ENCODE data around the gene MRPL50. TPM values are rescaled to one million over a fixed set of nuclear protein-coding genes. Genes with fewer than 3 reads are reported as not detected.

MRPL50 gene
- total RNA-seq (2022; extraction: Qiagen RNA extraction) = 12.6 to 17.6 TPM (median 13.9 TPM) in 5 replicates

GRCh38 chr9:101398068-101398929 is at the start of gene MRPL50, which contains the start of gene ZNF189:
MRPL50 (minus strand) TSS chr9:101398618; CDS start chr9:101398592, 26 bp downstream.
ZNF189 (plus strand) TSS chr9:101398851; CDS start chr9:101399157, 306 bp downstream.

GRCh38 chr9:101435601-101436079 is 37.2 kb upstream of the MRPL50 start, which contains the start of gene ALDOB:
ALDOB (minus strand) TSS chr9:101435774; CDS start chr9:101430887, 4,887 bp downstream.

GRCh38 chr9:101384873-101385536 is 13.4 kb downstream of the MRPL50 start, which contains the start of gene BAAT:
BAAT (minus strand) TSS chr9:101385006; CDS start chr9:101371404, 13,602 bp downstream.

Other genes with a start within 250 kb of the MRPL50 start
- gene BAAT, start 13.6 kb downstream of the MRPL50 start, total RNA-seq (2022; extraction: Qiagen RNA extraction) = 0.24 to 0.49 TPM (median 0.34 TPM) in 5 replicates
- gene ZNF189, start 233 bp upstream of the MRPL50 start, total RNA-seq (2022; extraction: Qiagen RNA extraction) = 6.8 to 10.5 TPM (median 7.6 TPM) in 5 replicates
- not detected in 5 replicates for gene ALDOB, start 37.2 kb upstream of the MRPL50 start, total RNA-seq (2022; extraction: Qiagen RNA extraction)
- 19.2 to 29.2 TPM (median 20.2 TPM) in 5 replicates for gene RNF20, start 135.2 kb upstream of the MRPL50 start, total RNA-seq (2022; extraction: Qiagen RNA extraction)
- not detected in 5 replicates for gene PPP3R2, start 196.4 kb upstream of the MRPL50 start, total RNA-seq (2022; extraction: Qiagen RNA extraction)